Measurements from ENCODE around the gene FTL.

Gene FTL

GRCh38 chr19:48966541-48967345 is 1.6 kb downstream of the FTL start:
- DNase-seq (ENCODE audit: low spot score), result no peak

- no peak for DNase-seq (ENCODE audit: low spot score)
Measured at GRCh38 chr19:48967346-48968178, 2.5 kb downstream of the FTL start.

DNA sequence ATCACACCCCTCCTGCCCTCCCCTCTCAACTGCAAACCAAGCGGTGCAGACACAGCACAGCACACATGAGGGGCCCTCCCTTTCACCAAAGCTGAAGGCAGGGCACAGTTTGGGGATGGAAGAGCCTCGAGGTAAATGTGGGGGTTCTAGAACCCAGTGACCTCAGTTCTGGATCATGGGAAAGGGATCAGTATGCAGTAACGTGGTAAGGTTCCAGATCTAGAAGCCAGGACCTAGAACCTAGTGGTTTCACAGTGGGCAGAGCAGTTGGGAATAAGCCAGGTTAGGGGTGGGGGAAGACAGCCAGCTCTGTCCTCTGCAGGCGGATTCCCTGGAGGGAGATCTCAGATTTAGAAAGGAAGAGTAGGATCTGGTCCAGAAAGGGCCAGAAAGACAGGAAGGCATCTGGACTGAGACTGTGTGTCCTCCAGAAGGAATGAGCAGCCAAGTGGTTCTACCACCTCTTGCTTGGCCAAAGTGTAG is 3.1 kb downstream of the FTL start:
- DNase-seq (ENCODE audit: low spot score), result no peak

DNA sequence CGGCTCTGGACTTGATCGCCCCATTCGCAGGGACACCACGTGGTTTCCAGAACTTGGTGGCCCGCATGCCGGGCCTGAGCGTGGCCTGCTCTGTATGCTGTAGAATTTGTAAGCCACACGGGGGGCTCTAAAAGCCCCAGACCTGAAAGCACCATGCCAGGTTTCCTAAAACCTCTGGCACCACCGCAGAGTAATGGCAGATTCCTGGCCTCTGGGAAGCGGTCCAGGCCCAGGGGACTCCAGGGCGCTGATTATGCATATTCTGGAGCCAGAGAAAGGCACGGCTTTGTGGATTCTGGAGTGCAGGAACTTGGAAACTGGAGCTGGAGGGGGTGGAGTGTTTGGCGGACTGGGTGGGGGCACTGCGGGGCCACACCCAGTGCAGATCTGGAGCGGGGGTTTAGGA is 3.7 kb downstream of the FTL start:
- no peak for DNase-seq (ENCODE audit: low spot score)

DNA sequence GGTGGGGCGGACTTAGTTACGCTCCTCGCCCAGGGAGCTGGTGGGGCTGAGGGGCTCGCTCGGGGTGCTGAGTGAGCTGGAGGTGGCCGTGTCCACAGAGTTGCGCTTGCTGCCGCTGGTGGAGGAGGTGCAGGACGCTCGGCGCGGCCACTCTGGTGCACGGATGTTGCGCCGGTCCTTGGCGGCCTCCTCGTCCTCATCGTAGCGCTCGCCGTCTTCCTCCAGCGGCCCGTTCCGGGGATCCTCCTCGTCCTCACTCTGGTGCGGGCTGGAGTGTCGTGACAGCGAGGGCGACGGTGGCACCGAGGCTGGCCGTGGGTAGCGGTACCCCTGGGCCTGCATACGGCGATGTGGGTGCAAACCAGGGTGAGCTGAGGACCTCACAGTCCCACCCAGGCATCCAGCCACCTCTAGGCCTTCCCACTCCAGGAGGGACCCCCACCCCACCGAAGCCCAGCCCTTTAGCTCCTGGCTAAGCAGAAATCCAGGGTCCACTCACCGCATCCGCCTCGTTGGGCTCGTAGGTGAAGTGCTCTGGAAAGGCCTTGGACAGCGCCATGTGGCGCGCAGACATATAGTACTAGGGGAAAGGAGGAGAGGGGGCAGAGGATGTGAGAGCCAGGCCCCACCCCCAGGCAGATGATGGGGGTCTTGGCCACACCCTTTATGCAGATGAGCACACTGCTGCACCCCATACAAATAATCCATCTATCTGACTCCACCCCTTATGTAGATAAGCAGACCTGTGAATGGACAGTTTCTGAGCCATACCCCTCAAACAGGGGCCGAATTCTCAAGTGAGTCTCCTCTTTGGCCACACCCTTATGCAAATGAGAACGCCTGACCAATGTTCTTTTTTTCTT is 4.4 kb downstream of the FTL start:
- DNase-seq (ENCODE audit: low spot score), result peak; percentile 60

DNA sequence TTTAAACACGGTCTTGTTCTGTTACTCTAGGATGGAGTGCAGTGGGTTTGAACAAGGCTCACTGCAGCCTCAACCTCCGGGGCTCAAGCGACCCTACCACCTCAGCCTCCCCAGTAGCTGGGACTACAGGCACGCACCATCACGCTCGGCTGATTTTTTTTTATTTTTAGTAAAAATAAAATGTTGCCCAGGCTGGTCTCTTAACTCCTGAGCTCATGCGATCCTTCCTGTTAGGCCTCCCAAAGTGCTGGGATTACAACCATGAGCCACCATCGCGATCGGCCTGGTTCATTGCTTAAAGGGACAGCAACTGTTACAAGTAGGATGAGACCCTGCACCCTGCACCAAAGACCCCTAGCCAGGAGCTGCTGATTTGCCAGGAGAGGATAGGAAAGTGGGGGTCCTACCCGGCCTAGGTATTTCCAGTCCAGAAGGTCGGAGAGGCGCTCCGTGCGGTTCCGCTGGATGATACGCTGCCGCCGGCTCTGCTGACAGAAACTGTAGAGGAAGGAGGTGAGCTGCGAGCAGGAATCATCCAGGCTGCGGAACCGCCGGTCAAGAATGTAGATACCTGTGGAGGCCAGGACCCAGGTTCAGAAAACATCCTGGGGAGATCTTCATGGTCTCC is 5.1 kb downstream of the FTL start:
- DNase-seq (ENCODE audit: low spot score), result no peak

GRCh38 chr19:48970923-48971395 is 5.8 kb downstream of the FTL start:
- no peak for DNase-seq (ENCODE audit: low spot score)

- no peak for DNase-seq (ENCODE audit: low spot score)
Measured at GRCh38 chr19:48975947-48976847, 11.1 kb downstream of the FTL start.

DNA sequence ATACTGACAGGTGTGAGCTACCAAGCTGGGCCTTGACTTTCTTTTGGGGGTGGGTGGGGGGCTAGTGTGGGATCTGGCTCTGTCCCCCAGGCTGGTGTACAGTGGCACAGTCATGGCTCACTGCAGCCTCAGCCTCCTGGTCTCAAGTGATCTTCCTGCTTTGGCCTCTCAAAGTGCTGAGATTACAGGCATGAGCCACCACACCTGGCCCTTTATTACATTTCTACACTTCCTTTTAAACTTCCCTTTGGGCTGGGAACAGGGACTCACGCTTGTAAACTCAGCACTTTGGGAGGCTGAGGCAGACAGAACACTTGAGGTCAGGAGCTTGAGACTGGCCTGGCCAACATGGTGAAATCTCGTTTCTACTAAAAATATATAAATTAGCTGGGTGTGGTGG is 12.0 kb downstream of the FTL start:
- no peak for DNase-seq (ENCODE audit: low spot score)

DNA sequence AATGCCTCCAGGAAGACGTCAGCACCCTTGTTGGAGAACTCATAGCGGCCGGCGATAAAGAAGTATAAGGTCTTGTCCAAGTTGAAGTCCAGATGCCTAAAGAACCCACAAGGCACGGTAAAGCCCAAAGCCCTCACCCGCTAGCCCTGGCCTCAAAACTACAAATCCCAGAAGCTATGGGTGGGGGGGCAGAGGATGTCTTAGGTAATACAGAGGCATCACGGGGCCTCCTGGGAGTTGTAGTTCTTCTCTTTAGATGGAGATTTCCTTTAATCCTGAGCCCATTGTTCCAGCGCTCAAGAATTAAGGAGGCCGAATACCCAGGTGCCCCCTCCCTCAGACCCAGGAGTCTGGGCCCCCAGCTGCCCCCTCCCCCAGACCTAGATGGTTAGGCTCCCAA is 17.2 kb downstream of the FTL start:
- DNase-seq (ENCODE audit: low spot score), result no peak

- DNase-seq (ENCODE audit: low spot score), result no peak
Measured at GRCh38 chr19:48985711-48986110, 20.6 kb downstream of the FTL start.

GRCh38 chr19:48986211-48986610 is 21.1 kb downstream of the FTL start:
- no peak for DNase-seq (ENCODE audit: low spot score)

DNA sequence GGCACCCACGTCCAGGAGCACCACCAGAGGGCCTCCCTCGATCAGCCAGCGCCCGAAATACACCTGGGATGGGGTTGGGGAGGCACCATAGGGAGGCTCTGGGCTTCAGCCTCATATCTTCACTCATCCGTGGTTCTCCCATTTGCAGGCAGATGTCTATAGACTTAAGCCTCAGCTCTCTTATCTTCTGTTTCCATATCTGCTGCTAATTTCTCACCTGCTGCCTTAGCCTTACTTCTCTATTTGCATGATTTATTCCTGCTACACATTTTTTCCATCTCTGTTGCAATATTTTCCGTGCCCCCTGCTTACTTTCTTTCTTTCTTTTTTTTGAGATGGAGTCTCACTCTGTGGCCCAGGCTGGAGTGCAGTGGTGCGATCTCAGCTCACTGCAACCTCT is 22.2 kb downstream of the FTL start:
- DNase-seq (ENCODE audit: low spot score), result no peak

DNA sequence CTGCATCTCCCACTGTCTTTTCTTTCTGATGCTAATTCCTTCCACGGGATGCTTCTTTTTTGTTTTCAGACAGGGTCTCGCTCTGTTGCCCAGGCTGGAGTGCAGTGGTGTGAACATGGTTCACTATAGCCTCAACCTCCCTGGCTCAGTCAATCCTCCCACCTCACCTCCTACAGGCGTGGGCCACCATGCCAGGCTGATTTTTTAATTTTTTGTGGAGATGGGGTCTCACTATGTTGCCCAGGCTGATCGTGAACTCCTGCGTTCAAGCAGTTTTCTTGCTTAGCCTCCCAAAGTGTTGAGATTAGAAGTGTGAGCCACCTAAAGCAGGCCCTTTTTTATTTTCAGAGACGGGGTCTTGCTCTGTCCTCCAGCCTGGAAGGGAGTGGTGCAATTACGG is 23.2 kb downstream of the FTL start:
- DNase-seq (ENCODE audit: low spot score), result no peak

GRCh38 chr19:48988860-48989259 is 23.8 kb downstream of the FTL start:
- no peak for DNase-seq (ENCODE audit: low spot score)

DNA sequence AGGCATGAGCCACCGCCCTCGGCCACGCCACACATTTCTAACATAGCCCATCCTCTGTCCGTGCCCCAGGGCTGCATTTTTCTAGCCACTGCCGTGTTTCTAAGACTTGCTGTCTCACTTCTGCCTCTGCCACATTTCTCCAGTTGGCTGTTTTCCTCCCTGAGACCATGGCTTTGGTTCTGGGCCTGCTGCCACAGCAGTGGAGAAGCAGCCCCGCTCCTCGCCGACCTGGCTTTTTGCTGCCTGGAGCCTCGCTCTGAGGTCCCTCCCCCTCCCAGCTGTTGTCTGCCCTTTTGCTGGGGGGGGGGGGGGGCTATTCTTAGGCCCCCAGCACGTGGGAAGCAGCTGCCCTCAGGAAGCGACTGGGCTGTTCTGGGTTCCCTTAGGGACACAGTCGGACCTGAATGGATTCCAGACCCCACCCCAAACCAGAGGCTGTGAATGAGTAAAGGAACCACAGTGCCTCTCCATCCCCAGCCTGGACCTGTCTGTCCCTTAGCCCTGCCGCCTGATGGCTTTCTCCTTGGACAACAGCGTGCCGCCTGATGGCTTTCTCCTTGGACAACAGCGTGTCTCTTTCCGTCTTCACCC is 24.7 kb downstream of the FTL start:
- DNase-seq (ENCODE audit: low spot score), result no peak

- DNase-seq (ENCODE audit: low spot score), result no peak
Measured at GRCh38 chr19:48990400-48990799, 25.3 kb downstream of the FTL start.

DNA sequence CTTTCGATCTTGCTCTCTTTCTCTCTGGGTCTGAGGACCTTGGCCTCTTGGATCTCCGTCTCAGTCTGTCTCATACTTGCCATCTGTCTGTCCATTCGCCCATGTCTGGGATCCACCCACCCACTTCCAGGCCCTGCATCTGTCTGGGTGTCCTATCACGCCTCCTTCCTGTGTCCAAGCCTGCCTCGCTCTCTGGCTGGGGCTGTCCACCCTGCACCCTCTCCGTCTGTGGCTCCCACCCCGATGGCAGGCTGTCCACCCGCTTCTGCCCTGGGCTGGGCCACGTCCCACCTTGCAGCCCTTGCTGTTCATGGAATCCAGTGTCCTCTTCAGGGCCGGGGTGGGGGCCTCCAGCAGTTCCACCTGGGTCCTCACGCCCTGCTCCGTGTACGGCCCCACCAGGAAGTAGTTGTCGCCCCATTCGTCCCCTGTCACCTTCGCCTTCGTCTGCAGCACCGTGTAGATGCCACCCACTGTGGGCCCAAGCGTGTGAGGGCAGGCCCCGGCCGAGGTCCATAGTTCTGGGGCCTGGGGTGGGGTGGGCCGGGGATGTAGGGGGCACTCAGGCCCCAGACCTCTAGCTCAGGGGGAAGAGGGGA is 26.0 kb downstream of the FTL start:
- no peak for DNase-seq (ENCODE audit: low spot score)

DNA sequence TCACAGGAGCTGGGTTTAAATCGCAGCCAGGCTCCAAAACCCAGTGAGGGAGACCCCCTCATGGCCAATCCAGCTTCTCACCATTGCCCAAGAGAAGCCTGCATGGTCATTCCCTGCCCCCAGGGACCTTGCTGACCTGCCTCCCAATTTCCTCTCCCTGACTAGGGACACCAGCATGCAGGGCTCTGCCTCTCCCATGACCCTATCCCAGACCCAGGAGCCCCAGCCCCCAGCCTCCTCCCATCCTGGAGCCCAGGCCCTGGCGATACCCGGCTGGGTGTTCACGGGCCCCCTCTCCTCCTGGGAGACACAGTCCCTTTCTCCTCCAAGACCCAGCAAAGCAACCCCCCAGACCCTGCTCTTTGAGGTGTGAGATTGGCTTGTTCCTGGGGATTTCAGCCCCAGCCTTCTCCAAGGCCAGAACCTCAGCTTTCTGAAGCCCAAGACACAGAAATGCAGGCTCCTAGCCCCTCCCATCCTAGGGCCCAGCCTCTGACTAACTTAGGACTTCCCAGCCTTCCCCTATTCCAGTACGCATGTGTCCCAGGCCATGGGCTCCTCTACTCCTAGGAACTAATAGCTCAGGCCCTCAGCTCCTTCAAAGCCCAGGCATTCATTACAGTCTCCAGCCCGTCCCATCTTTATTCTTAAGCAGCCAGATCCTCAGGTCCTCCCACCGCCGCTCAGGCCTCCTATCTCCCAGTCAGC is 26.9 kb downstream of the FTL start:
- peak; percentile 87 for DNase-seq (ENCODE audit: low spot score)
